HCT116 (cell line): Measurements from ENCODE around the gene LYRM1. TPM values are rescaled to one million over a fixed set of nuclear protein-coding genes. Genes with fewer than 3 reads are reported as not detected.

Experiments
- ATAC-seq: fragments of 200-7000 bp; cut with Tn5 transposase; 2 replicates; pipeline ENCODE4 v1.9.1; 2020; ENCODE audit warnings: mild to moderate bottlenecking, moderate library complexity
- BruUV-seq: library from RNA; stranded (reverse); fragments of 400-500 nt; replicated peaks from 2 replicates; lab custom pipeline; 2021; lab: Mats Ljungman, UMichigan
- CTCF ChIA-PET: fragments of 300-600 bp; sonication (Branson Sonifier 250); formaldehyde crosslinking; loops from one replicate; lab custom pipeline; 2021; ENCODE audit warnings: antibody characterized with exemption; lab: Charles Lee
- POLR2A ChIA-PET: fragments of 300-600, 350-600 bp; sonication (Branson Sonifier 250); formaldehyde crosslinking; loops from one replicate; lab custom pipeline; 2021; ENCODE audit warnings: antibody characterized with exemption; lab: Charles Lee
- RAD21 ChIA-PET, 2 experiments: fragments of 300-600 bp; sonication (Branson Sonifier 250); formaldehyde crosslinking; loops; one replicate each; lab custom pipeline; 2023; ENCODE audit warnings: low total read pairs in 2 of 2; ENCODE audit not compliant: uncharacterized antibody in 2 of 2, unreplicated experiment in 2 of 2, low non-redundant PET in 1 of 2; lab: Charles Lee
- DNase-seq: peaks from one replicate; pipeline ENCODE4 v3.0.0-alpha.2; 2010; ENCODE audit warnings: low read depth, low spot score
- H2AFZ ChIP-seq: fragments of 200-600 bp; shearing (Covaris generic), sonication (generic); 2 replicates; pipeline ENCODE4 v1.6.1; 2017; ENCODE audit warnings: low read depth, mixed run types, mixed read lengths, antibody characterized with exemption, low read length; ENCODE audit not compliant: poor library complexity, severe bottlenecking
- H3K27ac ChIP-seq: 2 replicates; pipeline ENCODE4 v1.5.1; 2012; ENCODE audit warnings: low read depth, low read length
- H3K27me3 ChIP-seq: fragments of 200-600 bp; sonication (generic); 2 replicates; pipeline ENCODE4 v1.6.1; 2016; ENCODE audit warnings: mixed run types, low read length, mixed read lengths; ENCODE audit not compliant: insufficient read depth
- H3K36me3 ChIP-seq, 2 experiments: fragments of 200-500 bp in 1 of 2; fragments of 200-600 bp in 1 of 2; sonication (Bioruptor generic) in 1 of 2; sonication (generic) in 1 of 2; 2 replicates each; pipeline versions ENCODE4 v1.5.1 to v1.6.1; 2014 to 2016; ENCODE audit warnings: low read length in 2 of 2, inconsistent platforms in 1 of 2, mixed read lengths in 1 of 2, mixed run types in 1 of 2; ENCODE audit not compliant: insufficient read depth in 2 of 2, control insufficient read depth in 1 of 2
- H3K4me1 ChIP-seq, 2 experiments: fragments of 200-600 bp in 1 of 2; sonication (generic) in 1 of 2; 2 replicates each; pipeline versions ENCODE4 v1.5.1 to v1.6.1; 2012 to 2017; ENCODE audit warnings: low read length in 2 of 2, inconsistent platforms in 1 of 2, mild to moderate bottlenecking in 1 of 2, mixed read lengths in 1 of 2, mixed run types in 1 of 2, moderate library complexity in 1 of 2; ENCODE audit not compliant: insufficient read depth in 2 of 2, control insufficient read depth in 1 of 2
- H3K4me2 ChIP-seq: fragments of 200-600 bp; sonication (generic); 2 replicates; pipeline ENCODE4 v1.6.1; 2017; ENCODE audit warnings: mixed run types, low read length, mixed read lengths
- H3K4me3 ChIP-seq, 2 experiments: fragments of 200-600 bp in 1 of 2; sonication (generic) in 1 of 2; replicated peaks in 1 of 2; 2 replicates each; pipeline ENCODE4 v1.5.1; 2011 to 2016; ENCODE audit warnings: low read length in 2 of 2, control low read depth in 1 of 2, low read depth in 1 of 2, mild to moderate bottlenecking in 1 of 2, mixed read lengths in 1 of 2, mixed run types in 1 of 2
- H3K79me2 ChIP-seq: fragments of 200-600 bp; sonication (generic); 2 replicates; pipeline ENCODE4 v1.6.1; 2017; ENCODE audit warnings: mild to moderate bottlenecking, mixed run types, low read length, moderate library complexity, mixed read lengths; ENCODE audit not compliant: insufficient read depth
- H3K9ac ChIP-seq: fragments of 200-600 bp; sonication (generic); 2 replicates; pipeline ENCODE4 v1.6.1; 2016; ENCODE audit warnings: low read length, mixed read lengths
- H3K9me2 ChIP-seq: fragments of 200-600 bp; sonication (generic), shearing (Covaris generic); 2 replicates; pipeline ENCODE4 v1.6.1; 2017; ENCODE audit warnings: mixed run types, mild to moderate bottlenecking, moderate library complexity; ENCODE audit not compliant: insufficient read depth
- H3K9me3 ChIP-seq, 2 experiments: fragments of 200-500 bp in 1 of 2; fragments of 200-600 bp in 1 of 2; sonication (Bioruptor generic) in 1 of 2; sonication (generic) in 1 of 2; 2 replicates each; pipeline ENCODE4 v1.6.1; 2014 to 2017; ENCODE audit warnings: low read length in 2 of 2, mixed read lengths in 2 of 2, inconsistent platforms in 1 of 2, low read depth in 1 of 2, mild to moderate bottlenecking in 1 of 2, mixed run types in 1 of 2, moderate library complexity in 1 of 2; ENCODE audit not compliant: control insufficient read depth in 1 of 2, insufficient read depth in 1 of 2
- H4K20me1 ChIP-seq: fragments of 200-600 bp; sonication (generic), shearing (Covaris generic); 2 replicates; pipeline ENCODE4 v1.6.1; 2017; ENCODE audit warnings: mixed run types, mild to moderate bottlenecking, moderate library complexity; ENCODE audit not compliant: insufficient read depth
- CBX3 ChIP-seq: IDR thresholded peaks from 2 replicates; pipeline ENCODE4 v1.6.1; 2012; ENCODE audit warnings: low read depth
- CEBPB ChIP-seq: IDR thresholded peaks from 2 replicates; pipeline ENCODE4 v1.6.1; 2012; ENCODE audit warnings: low read depth
- CTCF ChIP-seq, 3 experiments: fragments of 200-600 bp in 1 of 3; sonication (generic) in 1 of 3; IDR thresholded peaks in 2 of 3; conservative IDR thresholded peaks in 1 of 3; 2 replicates each; pipeline ENCODE4 v1.5.1; 2012 to 2017; ENCODE audit warnings: low read depth in 2 of 3, low read length in 2 of 3, antibody characterized with exemption in 1 of 3, borderline replicate concordance in 1 of 3, control low read depth in 1 of 3, mild to moderate bottlenecking in 1 of 3, mixed read lengths in 1 of 3, mixed run types in 1 of 3, moderate library complexity in 1 of 3; ENCODE audit not compliant: insufficient read depth in 1 of 3
- ELF1 ChIP-seq: IDR thresholded peaks from 2 replicates; pipeline ENCODE4 v1.6.1; 2012; ENCODE audit warnings: low read depth, borderline replicate concordance
- EZH2 ChIP-seq: fragments of 200-600 bp; sonication (generic); IDR thresholded peaks from 2 replicates; pipeline ENCODE4 v1.6.1; 2017; ENCODE audit warnings: antibody characterized with exemption, mixed run types
- EZH2phosphoT487 ChIP-seq: fragments of 200-600 bp; IDR thresholded peaks from 2 replicates; pipeline ENCODE4 v1.6.1; 2018; ENCODE audit warnings: antibody characterized with exemption, borderline replicate concordance
- JUND ChIP-seq: IDR thresholded peaks from 2 replicates; pipeline ENCODE4 v1.6.1; 2012
- MAX ChIP-seq: IDR thresholded peaks from 2 replicates; pipeline ENCODE4 v1.6.1; 2012
- POLR2AphosphoS5 ChIP-seq: IDR thresholded peaks from 2 replicates; pipeline ENCODE4 v1.6.1; 2011; ENCODE audit warnings: mild to moderate bottlenecking, low read depth, low read length, moderate library complexity
- RAD21 ChIP-seq: IDR thresholded peaks from 2 replicates; pipeline ENCODE4 v1.6.1; 2012; ENCODE audit warnings: low read depth, mild to moderate bottlenecking
- REST ChIP-seq: IDR thresholded peaks from 2 replicates; pipeline ENCODE4 v1.6.1; 2012; ENCODE audit warnings: low read depth
- SIN3A ChIP-seq: IDR thresholded peaks from 2 replicates; pipeline ENCODE4 v1.6.1; 2012; ENCODE audit warnings: low read depth
- SP1 ChIP-seq: IDR thresholded peaks from 2 replicates; pipeline ENCODE4 v1.6.1; 2012; ENCODE audit warnings: low read depth
- SRF ChIP-seq: IDR thresholded peaks from 2 replicates; pipeline ENCODE4 v1.6.1; 2012; ENCODE audit warnings: low read depth
- YY1 ChIP-seq: IDR thresholded peaks from 2 replicates; pipeline ENCODE4 v1.6.1; 2011; ENCODE audit warnings: low read length, low read depth, moderate library complexity, mild to moderate bottlenecking; ENCODE audit not compliant: insufficient replicate concordance; ENCODE audit errors: extremely low read depth
- ZBTB33 ChIP-seq: IDR thresholded peaks from 2 replicates; pipeline ENCODE4 v1.6.1; 2011; ENCODE audit warnings: mild to moderate bottlenecking, low read length, moderate library complexity; ENCODE audit not compliant: insufficient replicate concordance; ENCODE audit errors: extremely low read depth
- ZFX ChIP-seq: fragments of 450-650 bp; IDR thresholded peaks from 2 replicates; pipeline ENCODE4 v1.6.1; 2017
- intact Hi-C: fragments of 100-400 bp; cut with micrococcal nuclease; formaldehyde crosslinking; loops from 2 replicates; pipeline ENCODE4 v1.10.0; 2022
- total RNA-seq: library from RNA; stranded (reverse); gene quantifications from one replicate; pipeline ENCODE4 v1.2.1, GENCODE V29; 2021; ENCODE audit not compliant: unreplicated experiment

Gene LYRM1
- total RNA-seq, 1 experiment from 2014 or later, result 26.7 TPM

GRCh38 chr16:20894388-20894787 is 6.2 kb upstream of the LYRM1 start:
- peaks cover 6 to 15% of the 10 kb centered on the region in 2 experiments; a peak in 3 of 4 replicates for H3K36me3 ChIP-seq
- peaks cover 96% of the 10 kb centered on the region for H3K79me2 ChIP-seq
- ChIA-PET CTCF (no interaction called here), POLR2A (no interaction called here), RAD21 (no interaction called here)
- H3K9me2 ChIP-seq, result no peaks in the 10 kb centered on the region
- peaks cover 10 to 23% of the 10 kb centered on the region in 2 experiments; a peak in 3 of 4 replicates for H3K4me1 ChIP-seq
- H2AFZ ChIP-seq, result no peak overlapping the region
- no peak overlapping the region for H3K27ac ChIP-seq
- no peak overlapping the region for H3K9ac ChIP-seq
- intact Hi-C loops, result no loop called here
- no peaks in the 10 kb centered on the region for H4K20me1 ChIP-seq
- H3K27me3 ChIP-seq, result no peaks in the 10 kb centered on the region
- H3K4me2 ChIP-seq, result no peak overlapping the region
- H3K9me3 ChIP-seq, result no peaks in the 10 kb centered on the region
- DNase-seq (no peak), ATAC-seq (no peak)
- TF ChIP-seq CBX3, result no peak
- TF ChIP-seq ZFX, result no peak
- no peak for TF ChIP-seq ZBTB33
- no peak for TF ChIP-seq REST
- TF ChIP-seq EZH2phosphoT487, result no peak
- no peak for TF ChIP-seq CTCF (IDR thresholded peaks at IDR 0.05 in 2 of 3, conservative IDR thresholded peaks at IDR 0.05 in 1 of 3; ENCODE audit: borderline replicate concordance in 1 of 3, insufficient read depth in 1 of 3, low read depth in 2 of 3, low read length in 2 of 3)
- no peak for TF ChIP-seq POLR2AphosphoS5
- no peak for TF ChIP-seq JUND
- no peak for TF ChIP-seq CEBPB
- no peak for TF ChIP-seq SRF
- TF ChIP-seq ELF1, result no peak
- TF ChIP-seq YY1, result no peak
- no peak for TF ChIP-seq RAD21
- no peak for TF ChIP-seq MAX
- TF ChIP-seq EZH2, result no peak
- no peak for TF ChIP-seq SP1
- no peak for TF ChIP-seq SIN3A
- no TSS peak for BruUV-seq
- no peak overlapping the region for H3K4me3 ChIP-seq
